ENCODE results near the gene CRB3. TPM values are rescaled to one million over a fixed set of nuclear protein-coding genes. Genes with fewer than 3 reads are reported as not detected.

The CRB3 gene
- total and polyA plus RNA-seq, 9 of the 15 experiments (the other 6 are each of a cell fraction or from before 2014, with no cell fraction given), result 0.49 TPM; not detected in 8

GRCh38 chr19:6481541-6482342 is 17.7 kb downstream of the CRB3 start, which contains the start of gene DENND1C (continued):
- TF ChIP-seq SNRNP70 (optimal IDR thresholded peaks at IDR 0.05; ENCODE audit: low read depth, low read length) (no peak), ZNF263 (CRISPR knock-in tag; IDR thresholded peaks at IDR 0.05; ENCODE audit: borderline replicate concordance) (peak; percentile 71), MIER1 (IDR thresholded peaks at IDR 0.05; ENCODE audit: low read depth) (no peak), FIP1L1 (IDR thresholded peaks at IDR 0.05; ENCODE audit: low read depth, low read length, poor library complexity, severe bottlenecking) (no peak), SPI1 (IDR thresholded peaks at IDR 0.05; ENCODE audit: borderline replicate concordance, low read depth, low read length) (peak; percentile 27; the same call in 1 of the 2 replicates), KAT2B (IDR thresholded peaks at IDR 0.05; ENCODE audit: low read depth, low read length) (no peak), ZBTB34 (CRISPR knock-in tag; IDR thresholded peaks at IDR 0.05) (no peak), CBX8 (IDR thresholded peaks at IDR 0.05; ENCODE audit: borderline replicate concordance, extremely low read depth, low read depth, low read length, poor library complexity, severe bottlenecking) (no peak), CREM (IDR thresholded peaks at IDR 0.05; ENCODE audit: low read depth) (peak; percentile 28; the same call in 1 of the 2 replicates), PHF20 (IDR thresholded peaks at IDR 0.05; ENCODE audit: partially characterized antibody) (no peak), FOXK2 (conservative IDR thresholded peaks at IDR 0.05 in 1 of 2, IDR thresholded peaks at IDR 0.05 in 1 of 2; ENCODE audit: low read depth in 2 of 2) (no peak), ZC3H8 (IDR thresholded peaks at IDR 0.05) (no peak), DPF2 (IDR thresholded peaks at IDR 0.05) (no peak), KLF16 (IDR thresholded peaks at IDR 0.05) (no peak), ZBTB7A (IDR thresholded peaks at IDR 0.05; ENCODE audit: borderline replicate concordance, control insufficient read depth, low read depth, low read length) (0 out of 2 replicates have a peak, but pooled peaks have one; percentile 40), PYGO2 (tag; IDR thresholded peaks at IDR 0.05) (no peak), CHD4 (IDR thresholded peaks at IDR 0.05; ENCODE audit: insufficient read depth, insufficient replicate concordance, low read depth, low read length, poor library complexity, severe bottlenecking) (no peak), NFATC3 (IDR thresholded peaks at IDR 0.05) (no peak), ELF1 (tag; IDR thresholded peaks at IDR 0.05) (no peak)
- TF ChIP-seq, protein P1, sequence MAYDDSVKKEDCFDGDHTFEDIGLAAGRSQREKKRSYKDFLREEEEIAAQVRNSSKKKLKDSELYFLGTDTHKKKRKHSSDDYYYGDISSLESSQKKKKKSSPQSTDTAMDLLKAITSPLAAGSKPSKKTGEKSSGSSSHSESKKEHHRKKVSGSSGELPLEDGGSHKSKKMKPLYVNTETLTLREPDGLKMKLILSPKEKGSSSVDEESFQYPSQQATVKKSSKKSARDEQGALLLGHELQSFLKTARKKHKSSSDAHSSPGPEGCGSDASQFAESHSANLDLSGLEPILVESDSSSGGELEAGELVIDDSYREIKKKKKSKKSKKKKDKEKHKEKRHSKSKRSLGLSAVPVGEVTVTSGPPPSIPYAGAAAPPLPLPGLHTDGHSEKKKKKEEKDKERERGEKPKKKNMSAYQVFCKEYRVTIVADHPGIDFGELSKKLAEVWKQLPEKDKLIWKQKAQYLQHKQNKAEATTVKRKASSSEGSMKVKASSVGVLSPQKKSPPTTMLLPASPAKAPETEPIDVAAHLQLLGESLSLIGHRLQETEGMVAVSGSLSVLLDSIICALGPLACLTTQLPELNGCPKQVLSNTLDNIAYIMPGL (CRISPR knock-in tag; IDR thresholded peaks at IDR 0.05), result no peak
- TF ChIP-seq, protein P2, sequence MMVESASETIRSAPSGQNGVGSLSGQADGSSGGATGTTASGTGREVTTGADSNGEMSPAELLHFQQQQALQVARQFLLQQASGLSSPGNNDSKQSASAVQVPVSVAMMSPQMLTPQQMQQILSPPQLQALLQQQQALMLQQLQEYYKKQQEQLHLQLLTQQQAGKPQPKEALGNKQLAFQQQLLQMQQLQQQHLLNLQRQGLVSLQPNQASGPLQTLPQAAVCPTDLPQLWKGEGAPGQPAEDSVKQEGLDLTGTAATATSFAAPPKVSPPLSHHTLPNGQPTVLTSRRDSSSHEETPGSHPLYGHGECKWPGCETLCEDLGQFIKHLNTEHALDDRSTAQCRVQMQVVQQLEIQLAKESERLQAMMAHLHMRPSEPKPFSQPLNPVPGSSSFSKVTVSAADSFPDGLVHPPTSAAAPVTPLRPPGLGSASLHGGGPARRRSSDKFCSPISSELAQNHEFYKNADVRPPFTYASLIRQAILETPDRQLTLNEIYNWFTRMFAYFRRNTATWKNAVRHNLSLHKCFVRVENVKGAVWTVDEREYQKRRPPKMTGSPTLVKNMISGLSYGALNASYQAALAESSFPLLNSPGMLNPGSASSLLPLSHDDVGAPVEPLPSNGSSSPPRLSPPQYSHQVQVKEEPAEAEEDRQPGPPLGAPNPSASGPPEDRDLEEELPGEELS (CRISPR knock-in tag; IDR thresholded peaks at IDR 0.05; ENCODE audit: borderline replicate concordance), result no peak
- TF ChIP-seq, protein P3, sequence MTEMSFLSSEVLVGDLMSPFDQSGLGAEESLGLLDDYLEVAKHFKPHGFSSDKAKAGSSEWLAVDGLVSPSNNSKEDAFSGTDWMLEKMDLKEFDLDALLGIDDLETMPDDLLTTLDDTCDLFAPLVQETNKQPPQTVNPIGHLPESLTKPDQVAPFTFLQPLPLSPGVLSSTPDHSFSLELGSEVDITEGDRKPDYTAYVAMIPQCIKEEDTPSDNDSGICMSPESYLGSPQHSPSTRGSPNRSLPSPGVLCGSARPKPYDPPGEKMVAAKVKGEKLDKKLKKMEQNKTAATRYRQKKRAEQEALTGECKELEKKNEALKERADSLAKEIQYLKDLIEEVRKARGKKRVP (CRISPR knock-in tag; IDR thresholded peaks at IDR 0.05), result no peak

All from K562 (cell line).